Endothelial cell of umbilical vein (primary cell): ENCODE results near the gene TANGO6. TPM values are rescaled to one million over a fixed set of nuclear protein-coding genes. Genes with fewer than 3 reads are reported as not detected.
A peak's percentile ranks its signal among the peaks of the same experiment; 100 is the strongest.

Experiments used
- BruUV-seq: library from RNA; stranded (reverse); fragments of 400-500 nt; replicated peaks from 2 replicates; lab custom pipeline; 2021; lab: Mats Ljungman, UMichigan
- CTCF ChIA-PET: fragments of 300-600, 350-600 bp; sonication (Branson Sonifier 250); formaldehyde crosslinking; loops from one replicate; lab custom pipeline; 2021; ENCODE audit warnings: antibody characterized with exemption, inconsistent platforms; lab: Charles Lee
- POLR2A ChIA-PET: fragments of 300-600, 350-600 bp; sonication (Branson Sonifier 250); formaldehyde crosslinking; loops from one replicate; lab custom pipeline; 2021; ENCODE audit warnings: antibody characterized with exemption, inconsistent platforms; lab: Charles Lee
- DNase-seq: peaks from one replicate; pipeline ENCODE4 v3.0.0-alpha.2; 2011; ENCODE audit warnings: low read depth, low spot score
- FAIRE-seq: peaks from 2 replicates; lab custom pipeline; 2011; peaks lifted over from hg19 to GRCh38; lab: Jason Lieb, UNC
- H2AFZ ChIP-seq: 2 replicates; pipeline ENCODE4 v1.6.0; 2012; ENCODE audit warnings: low read depth, low read length, control low read depth, inconsistent platforms
- H3K27ac ChIP-seq: 2 replicates; pipeline ENCODE4 v1.5.1; 2011; ENCODE audit warnings: low read depth, mild to moderate bottlenecking, control low read depth, low read length, moderate library complexity; ENCODE audit not compliant: insufficient read depth
- H3K27me3 ChIP-seq, 2 experiments: 2 replicates each; pipeline versions ENCODE4 v1.6.0 to v1.6.1; 2011; ENCODE audit warnings: low read length in 2 of 2, mixed read lengths in 1 of 2; ENCODE audit not compliant: control insufficient read depth in 2 of 2, insufficient read depth in 2 of 2
- H3K36me3 ChIP-seq, 2 experiments: 2 replicates in 1 of 2; 3 replicates in 1 of 2; pipeline ENCODE4 v1.5.1; 2011; ENCODE audit warnings: low read length in 2 of 2, mild to moderate bottlenecking in 1 of 2, moderate library complexity in 1 of 2; ENCODE audit not compliant: control insufficient read depth in 2 of 2, insufficient read depth in 2 of 2; ENCODE audit errors: extremely low read depth in 1 of 2
- H3K4me1 ChIP-seq: 3 replicates; pipeline ENCODE4 v1.5.1; 2011; ENCODE audit warnings: mild to moderate bottlenecking, low read length; ENCODE audit not compliant: control insufficient read depth, insufficient read depth; ENCODE audit errors: extremely low read depth
- H3K4me2 ChIP-seq: 2 replicates; pipeline ENCODE4 v1.6.1; 2011; ENCODE audit warnings: low read length, control low read depth, mixed read lengths; ENCODE audit not compliant: insufficient read depth
- H3K4me3 ChIP-seq, 3 experiments: fragments of 200-600 bp in 1 of 3; sonication (generic), shearing (Covaris generic) in 1 of 3; replicated peaks in 1 of 3; 2 replicates each; pipeline ENCODE4 v1.5.1; 2011 to 2016; ENCODE audit warnings: control low read depth in 3 of 3, low read length in 3 of 3, mild to moderate bottlenecking in 2 of 3, inconsistent platforms in 1 of 3, low read depth in 1 of 3, moderate library complexity in 1 of 3; ENCODE audit not compliant: insufficient read depth in 1 of 3
- H3K79me2 ChIP-seq: 2 replicates; pipeline ENCODE4 v1.6.0; 2012; ENCODE audit warnings: low read length, inconsistent platforms; ENCODE audit not compliant: control insufficient read depth, insufficient read depth
- H3K9ac ChIP-seq: replicated peaks from 2 replicates; pipeline ENCODE3; 2011; ENCODE audit warnings: low read length, control low read depth; ENCODE audit not compliant: insufficient read depth; ENCODE audit errors: extremely low read depth
- H3K9me1 ChIP-seq: replicated peaks from 3 replicates; pipeline ENCODE4 v1.6.0; 2011; ENCODE audit warnings: mild to moderate bottlenecking, low read length; ENCODE audit not compliant: control insufficient read depth, insufficient read depth; ENCODE audit errors: extremely low read depth
- H3K9me3 ChIP-seq: replicated peaks from 2 replicates; pipeline ENCODE4 v1.5.1; 2012; ENCODE audit warnings: low read length, inconsistent platforms; ENCODE audit not compliant: control insufficient read depth, insufficient read depth
- H4K20me1 ChIP-seq: replicated peaks from 2 replicates; pipeline ENCODE3; 2011; ENCODE audit warnings: mild to moderate bottlenecking, low read length; ENCODE audit not compliant: control insufficient read depth, insufficient read depth; ENCODE audit errors: extremely low read depth
- EZH2 ChIP-seq: IDR thresholded peaks from 2 replicates; pipeline ENCODE4 v1.6.1; 2012; ENCODE audit warnings: borderline replicate concordance, low read depth, mild to moderate bottlenecking, moderate library complexity, low read length, inconsistent platforms; ENCODE audit not compliant: severe bottlenecking
- FOS ChIP-seq: IDR thresholded peaks from 2 replicates; pipeline ENCODE4 v1.6.1; 2011; ENCODE audit warnings: mild to moderate bottlenecking, low read length, moderate library complexity, borderline replicate concordance; ENCODE audit not compliant: insufficient read depth
- GATA2 ChIP-seq: IDR thresholded peaks from 2 replicates; pipeline ENCODE4 v1.7.0; 2011; ENCODE audit warnings: low read depth, mild to moderate bottlenecking, moderate library complexity, mixed read lengths, low read length; ENCODE audit not compliant: insufficient read length, insufficient read depth
- JUN ChIP-seq: IDR thresholded peaks from 2 replicates; pipeline ENCODE4 v1.6.1; 2011; ENCODE audit warnings: borderline replicate concordance, low read depth; ENCODE audit not compliant: insufficient read length, insufficient read depth
- MYC ChIP-seq: IDR thresholded peaks from one replicate; pipeline ENCODE4 v1.6.1; 2011; ENCODE audit warnings: mild to moderate bottlenecking, low read depth, low read length
- POLR2A ChIP-seq: IDR thresholded peaks from 2 replicates; pipeline ENCODE4 v1.6.1; 2012; ENCODE audit warnings: low read depth, mild to moderate bottlenecking, control low read depth, low read length
- POLR2AphosphoS5 ChIP-seq: IDR thresholded peaks from 2 replicates; pipeline ENCODE4 v1.6.1; 2012; ENCODE audit warnings: low read depth, mild to moderate bottlenecking, control low read depth, low read length, moderate library complexity; ENCODE audit not compliant: insufficient read depth
- dilution Hi-C: fragments of 300-500 bp; cut with MboI; formaldehyde crosslinking; loops from one replicate; pipeline ENCODE4 v1.15.0; 2019; ENCODE audit warnings: low sequenced_read_pairs; ENCODE audit not compliant: extremely low pct_ligation_motif_present
- intact Hi-C: fragments of 100-400 bp; cut with micrococcal nuclease; formaldehyde crosslinking; loops from one replicate; pipeline ENCODE4 v1.10.0; 2022
- polyA plus RNA-seq, 4 experiments: library from polyadenylated mRNA; depleted of rRNA in 3 of 4; stranded (reverse) in 3 of 4; unstranded in 1 of 4; fragments of >200 nt; gene quantifications; 2 replicates each; pipeline versions ENCODE4 v1.2.1 to v1.2.3, GENCODE V29; 2011 to 2012; ENCODE audit warnings: missing spikeins in 1 of 4
- total RNA-seq: library from RNA; stranded (reverse); gene quantifications from 2 replicates; pipeline ENCODE4 v1.2.3, GENCODE V29; 2021
- TF ChIP-seq, protein P1 (sequence below), 2 donors: IDR thresholded peaks; 1 replicate in 1 of 2; 2 replicates in 1 of 2; pipeline ENCODE4 v1.5.1; 2011; ENCODE audit warnings: low read length in 2 of 2, mild to moderate bottlenecking in 2 of 2, moderate library complexity in 2 of 2, control low read depth in 1 of 2, inconsistent platforms in 1 of 2, low read depth in 1 of 2; ENCODE audit not compliant: insufficient read depth in 1 of 2; ENCODE audit errors: extremely low read depth in 1 of 2
- TF ChIP-seq, protein P2 (sequence below): IDR thresholded peaks from 2 replicates; pipeline ENCODE4 v1.6.1; 2011; ENCODE audit not compliant: insufficient read depth, insufficient read length

The TANGO6 gene
- total and polyA plus RNA-seq, 2 donors (not counting 3 experiments of a cell fraction or from before 2014, with no cell fraction given), result 6.7 to 21.2 TPM

DNA sequence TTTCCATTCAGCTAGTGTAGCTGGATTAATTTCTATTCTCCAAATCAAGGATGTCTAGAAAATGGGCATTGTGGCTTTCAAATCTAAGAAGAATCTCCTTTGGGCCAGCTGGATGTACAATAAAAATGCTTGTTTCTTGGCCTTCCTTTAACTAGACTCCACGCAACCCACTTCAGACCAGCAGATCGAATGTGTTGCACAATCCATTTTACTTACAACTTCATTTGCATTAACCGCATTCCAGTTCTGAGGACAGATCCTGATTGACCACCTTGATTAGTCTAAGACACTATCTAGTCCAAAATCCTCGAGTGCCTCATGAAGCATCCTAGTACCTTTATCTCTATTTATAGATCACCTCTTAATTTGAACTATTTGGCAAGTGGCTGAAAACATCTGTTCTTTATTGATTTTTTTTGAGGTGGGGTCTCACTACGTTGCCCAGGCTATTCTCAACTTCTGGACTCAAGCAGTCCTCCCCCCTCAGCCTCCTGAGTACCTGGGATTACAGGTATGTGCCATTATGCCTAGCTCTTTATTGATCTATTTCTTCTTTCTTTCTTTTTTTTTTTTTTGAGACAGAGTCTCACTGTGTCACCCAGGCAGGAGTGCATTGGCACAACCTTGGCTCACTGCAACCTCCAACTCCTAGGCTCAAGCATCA, 241.8 kb downstream of the TANGO6 start:
- intact Hi-C loops, result no loop called here
- FAIRE-seq (no peak), DNase-seq (no peak)
- H3K9me1 ChIP-seq, result no peaks in the 10 kb centered on the region
- no peaks in the 10 kb centered on the region for H3K9me3 ChIP-seq
- no TSS peak for BruUV-seq
- ChIA-PET CTCF (interaction anchor here (0.8 to 1.2 kb wide), 2 partner anchors 12 to 20 kb away, joined by 3 to 6 read pairs; partner anchors contain the start of gene HAS3), POLR2A (no interaction called here)
- no peaks in the 10 kb centered on the region for H3K27me3 ChIP-seq
- no peak overlapping the region for H3K9ac ChIP-seq
- dilution Hi-C loops, result no loop called here
- no peak overlapping the region for H3K27ac ChIP-seq
- H2AFZ ChIP-seq, result no peak overlapping the region
- no peak overlapping the region for H3K4me3 ChIP-seq
- no peaks in the 10 kb centered on the region for H3K79me2 ChIP-seq
- TF ChIP-seq, protein P1, sequence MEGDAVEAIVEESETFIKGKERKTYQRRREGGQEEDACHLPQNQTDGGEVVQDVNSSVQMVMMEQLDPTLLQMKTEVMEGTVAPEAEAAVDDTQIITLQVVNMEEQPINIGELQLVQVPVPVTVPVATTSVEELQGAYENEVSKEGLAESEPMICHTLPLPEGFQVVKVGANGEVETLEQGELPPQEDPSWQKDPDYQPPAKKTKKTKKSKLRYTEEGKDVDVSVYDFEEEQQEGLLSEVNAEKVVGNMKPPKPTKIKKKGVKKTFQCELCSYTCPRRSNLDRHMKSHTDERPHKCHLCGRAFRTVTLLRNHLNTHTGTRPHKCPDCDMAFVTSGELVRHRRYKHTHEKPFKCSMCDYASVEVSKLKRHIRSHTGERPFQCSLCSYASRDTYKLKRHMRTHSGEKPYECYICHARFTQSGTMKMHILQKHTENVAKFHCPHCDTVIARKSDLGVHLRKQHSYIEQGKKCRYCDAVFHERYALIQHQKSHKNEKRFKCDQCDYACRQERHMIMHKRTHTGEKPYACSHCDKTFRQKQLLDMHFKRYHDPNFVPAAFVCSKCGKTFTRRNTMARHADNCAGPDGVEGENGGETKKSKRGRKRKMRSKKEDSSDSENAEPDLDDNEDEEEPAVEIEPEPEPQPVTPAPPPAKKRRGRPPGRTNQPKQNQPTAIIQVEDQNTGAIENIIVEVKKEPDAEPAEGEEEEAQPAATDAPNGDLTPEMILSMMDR (IDR thresholded peaks at IDR 0.05; ENCODE audit: extremely low read depth in 1 of 2, insufficient read depth in 1 of 2, low read depth in 1 of 2, low read length in 2 of 2), result no peak
- no peak for TF ChIP-seq GATA2
- no peaks in the 10 kb centered on the region for H4K20me1 ChIP-seq
- H3K36me3 ChIP-seq, result no peaks in the 10 kb centered on the region
- peaks cover 5% of the 10 kb centered on the region for H3K4me1 ChIP-seq
- no peak overlapping the region for H3K4me2 ChIP-seq

DNA sequence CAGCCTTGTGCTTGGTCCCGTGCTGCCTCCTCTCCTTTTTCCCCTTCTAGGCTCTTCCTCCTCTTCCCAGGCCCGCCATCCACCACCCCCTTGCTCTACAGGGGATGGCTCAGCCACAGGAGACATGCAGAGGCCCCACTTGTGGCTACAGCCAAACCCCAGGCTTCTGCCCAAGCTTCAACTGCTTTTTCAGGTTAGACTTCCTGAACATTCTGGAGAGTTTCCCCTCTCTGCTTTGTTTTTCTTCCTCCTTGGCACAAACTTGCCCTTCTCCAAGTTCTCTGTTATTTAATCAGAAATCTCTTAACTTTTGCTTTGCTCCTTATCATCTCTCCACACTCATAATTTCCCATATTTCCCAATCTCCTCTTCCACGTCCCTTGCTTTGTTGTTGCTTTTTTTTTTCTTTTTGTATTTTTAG, 243.8 kb downstream of the TANGO6 start:
- DNase-seq, result peak; percentile 81

More for the DNA sequence above, 243.8 kb downstream of the TANGO6 start:
- no peak overlapping the region for H3K27ac ChIP-seq
- H3K9me1 ChIP-seq, result no peaks in the 10 kb centered on the region
- no peaks in the 10 kb centered on the region for H3K79me2 ChIP-seq
- peak overlapping the region; percentile 6 for H2AFZ ChIP-seq
- H3K36me3 ChIP-seq, result no peaks in the 10 kb centered on the region
- H3K27me3 ChIP-seq, result no peaks in the 10 kb centered on the region
- ChIA-PET POLR2A (no interaction called here), CTCF (no interaction called here)
- no peak overlapping the region for H3K9ac ChIP-seq
- dilution Hi-C loops (no loop called here), intact Hi-C loops (no loop called here)
- no TSS peak for BruUV-seq
- H3K4me1 ChIP-seq, result peaks cover 5% of the 10 kb centered on the region
- peak; percentile 58 for FAIRE-seq
- no peaks in the 10 kb centered on the region for H3K9me3 ChIP-seq
- no peak overlapping the region for H3K4me3 ChIP-seq
- H3K4me2 ChIP-seq, result no peak overlapping the region
- no peaks in the 10 kb centered on the region for H4K20me1 ChIP-seq
- TF ChIP-seq JUN (no peak), POLR2AphosphoS5 (no peak), GATA2 (no peak), POLR2A (no peak), EZH2 (no peak), FOS (no peak), MYC (no peak)
- TF ChIP-seq, protein P2, sequence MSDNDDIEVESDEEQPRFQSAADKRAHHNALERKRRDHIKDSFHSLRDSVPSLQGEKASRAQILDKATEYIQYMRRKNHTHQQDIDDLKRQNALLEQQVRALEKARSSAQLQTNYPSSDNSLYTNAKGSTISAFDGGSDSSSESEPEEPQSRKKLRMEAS, result no peak
- TF ChIP-seq, protein P1 (IDR thresholded peaks at IDR 0.05; ENCODE audit: extremely low read depth in 1 of 2, insufficient read depth in 1 of 2, low read depth in 1 of 2, low read length in 2 of 2), result no peak
